C4-2B (cell line): ENCODE measurements around the gene SLC10A2.

Experiments
- CTCF ChIP-seq: fragments of 450-650 bp; conservative IDR thresholded peaks from 2 replicates; pipeline ENCODE4 v1.5.1; 2017; ENCODE audit warnings: mild to moderate bottlenecking
- ZFX ChIP-seq: fragments of 450-650 bp; IDR thresholded peaks from 2 replicates; pipeline ENCODE4 v1.6.1; 2017

DNA sequence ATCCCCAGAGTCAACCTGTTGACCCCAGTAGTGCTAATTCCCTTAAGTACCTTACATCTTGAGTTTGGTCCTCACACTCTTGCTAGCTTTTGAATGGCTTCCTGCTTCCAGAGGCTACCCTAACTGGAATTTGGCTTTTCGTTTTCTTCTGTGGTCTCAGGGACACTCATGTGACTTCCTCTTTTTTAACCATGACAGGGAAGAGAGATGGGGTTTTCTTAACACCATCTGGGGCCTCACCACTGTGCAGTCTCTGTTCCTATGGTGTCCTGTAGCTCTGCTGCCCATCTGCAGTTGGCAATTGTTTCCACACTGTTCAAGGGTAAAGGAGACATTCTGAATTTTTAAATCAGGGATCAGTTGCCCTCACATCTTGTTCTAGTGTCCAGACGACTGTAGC, 66.7 kb downstream of the SLC10A2 start:
- TF ChIP-seq CTCF (no peak), ZFX (no peak)
